ENCODE results near the gene GRB10.

DNA sequence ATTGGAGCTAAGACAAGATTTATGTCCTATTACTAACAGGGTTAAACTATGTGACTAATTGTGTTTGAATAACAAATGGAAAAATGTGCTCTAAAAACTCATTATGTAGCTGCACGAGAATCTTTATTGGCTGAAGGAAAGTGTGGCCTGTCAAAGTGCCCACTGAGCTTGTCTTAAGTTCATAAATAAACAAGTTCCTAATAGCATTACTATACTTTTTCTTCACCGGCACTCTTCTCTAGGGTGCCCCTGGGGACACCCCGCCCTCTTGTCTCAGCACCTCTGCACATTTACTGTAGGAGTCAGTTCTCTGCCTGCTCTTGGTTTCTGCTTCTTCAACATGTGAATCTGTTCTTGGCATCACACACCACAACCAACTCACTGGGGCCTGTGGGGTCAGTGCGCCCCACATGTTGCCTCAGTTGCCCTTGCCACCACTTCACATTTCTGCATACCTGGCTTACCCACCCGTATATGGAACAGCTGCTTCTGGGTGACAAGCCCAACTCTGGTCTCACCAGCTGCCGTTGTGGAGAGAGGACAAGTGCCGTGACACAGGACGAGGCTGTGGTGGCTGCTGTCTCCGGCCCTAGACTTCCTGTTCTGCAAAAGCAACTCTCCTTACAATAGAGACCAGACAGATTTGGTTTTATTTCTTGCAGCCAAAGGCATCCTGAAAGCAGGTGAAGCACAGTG, 121.2 kb downstream of the GRB10 start:
- no peak for TF ChIP-seq POLR2AphosphoS5 (IDR thresholded peaks at IDR 0.05)
- TF ChIP-seq, protein P1, sequence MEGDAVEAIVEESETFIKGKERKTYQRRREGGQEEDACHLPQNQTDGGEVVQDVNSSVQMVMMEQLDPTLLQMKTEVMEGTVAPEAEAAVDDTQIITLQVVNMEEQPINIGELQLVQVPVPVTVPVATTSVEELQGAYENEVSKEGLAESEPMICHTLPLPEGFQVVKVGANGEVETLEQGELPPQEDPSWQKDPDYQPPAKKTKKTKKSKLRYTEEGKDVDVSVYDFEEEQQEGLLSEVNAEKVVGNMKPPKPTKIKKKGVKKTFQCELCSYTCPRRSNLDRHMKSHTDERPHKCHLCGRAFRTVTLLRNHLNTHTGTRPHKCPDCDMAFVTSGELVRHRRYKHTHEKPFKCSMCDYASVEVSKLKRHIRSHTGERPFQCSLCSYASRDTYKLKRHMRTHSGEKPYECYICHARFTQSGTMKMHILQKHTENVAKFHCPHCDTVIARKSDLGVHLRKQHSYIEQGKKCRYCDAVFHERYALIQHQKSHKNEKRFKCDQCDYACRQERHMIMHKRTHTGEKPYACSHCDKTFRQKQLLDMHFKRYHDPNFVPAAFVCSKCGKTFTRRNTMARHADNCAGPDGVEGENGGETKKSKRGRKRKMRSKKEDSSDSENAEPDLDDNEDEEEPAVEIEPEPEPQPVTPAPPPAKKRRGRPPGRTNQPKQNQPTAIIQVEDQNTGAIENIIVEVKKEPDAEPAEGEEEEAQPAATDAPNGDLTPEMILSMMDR (IDR thresholded peaks at IDR 0.05) = no peak
